B cell (primary cell): Measurements from ENCODE around the gene KNG1. TPM values are rescaled to one million over a fixed set of nuclear protein-coding genes. Genes with fewer than 3 reads are reported as not detected.

Source experiments
- ATAC-seq: fragments of 200-7000 bp; cut with Tn5 transposase; one replicate; pipeline ENCODE4 v1.10.0; 2021; ENCODE audit warnings: low read depth, mild to moderate bottlenecking, moderate number of reproducible peaks, moderate library complexity
- CTCF ChIA-PET: fragments of 350-600 bp; sonication (Branson Sonifier 250); formaldehyde crosslinking; loops from one replicate; lab custom pipeline; 2021; ENCODE audit warnings: antibody characterized with exemption, inconsistent platforms; lab: Charles Lee
- POLR2A ChIA-PET: fragments of 350-600 bp; sonication (Branson Sonifier 250); formaldehyde crosslinking; loops from one replicate; lab custom pipeline; 2021; ENCODE audit warnings: antibody characterized with exemption; lab: Charles Lee
- DNase-seq: peaks from one replicate; pipeline ENCODE4 v3.0.0; 2013
- H2AFZ ChIP-seq: 2 replicates; pipeline ENCODE4 v1.6.1; 2012; ENCODE audit warnings: mild to moderate bottlenecking, low read depth, low read length; ENCODE audit not compliant: insufficient read depth, poor library complexity, severe bottlenecking
- H3K27ac ChIP-seq, 2 donors: 1 replicate in 1 of 2; 2 replicates in 1 of 2; pipeline ENCODE4 v1.5.1; 2012 to 2013; ENCODE audit warnings: low read length in 2 of 2, mild to moderate bottlenecking in 2 of 2, moderate library complexity in 1 of 2
- H3K27me3 ChIP-seq, 4 experiments: fragments of 200-600 bp in 1 of 4; sonication (generic) in 1 of 4; replicated peaks in 1 of 4; 1 replicate in 2 of 4; 2 replicates in 2 of 4; pipeline versions ENCODE4 v1.6.1 to v1.7.0; 2013 to 2016; ENCODE audit warnings: low read length in 3 of 4, mild to moderate bottlenecking in 2 of 4, mixed read lengths in 1 of 4, moderate library complexity in 1 of 4; ENCODE audit not compliant: insufficient read depth in 4 of 4, control insufficient read depth in 3 of 4; ENCODE audit errors: control extremely low read depth in 1 of 4
- H3K36me3 ChIP-seq, 2 experiments: replicated peaks in 1 of 2; 1 replicate in 1 of 2; 2 replicates in 1 of 2; pipeline versions ENCODE4 v1.6.1 to v1.7.1; 2013; ENCODE audit warnings: low read length in 1 of 2; ENCODE audit not compliant: insufficient read depth in 2 of 2, control insufficient read depth in 1 of 2; ENCODE audit errors: control extremely low read depth in 1 of 2, extremely low read depth in 1 of 2
- H3K4me1 ChIP-seq, 2 donors: fragments of 200-600 bp in 1 of 2; sonication (generic) in 1 of 2; 1 replicate in 1 of 2; 2 replicates in 1 of 2; pipeline versions ENCODE4 v1.5.1 to v1.6.1; 2013 to 2017; ENCODE audit warnings: low read length in 2 of 2; ENCODE audit not compliant: control insufficient read depth in 2 of 2, insufficient read depth in 2 of 2
- H3K4me2 ChIP-seq: replicated peaks from 2 replicates; pipeline ENCODE3; 2012; ENCODE audit warnings: mild to moderate bottlenecking, low read depth, low read length; ENCODE audit not compliant: poor library complexity, severe bottlenecking
- H3K4me3 ChIP-seq, 5 experiments: fragments of 200-600 bp in 1 of 5; sonication (generic) in 1 of 5; 1 replicate in 3 of 5; 2 replicates in 2 of 5; pipeline versions ENCODE4 v1.5.1 to v1.7.0; 2011 to 2016; ENCODE audit warnings: low read length in 4 of 5, mild to moderate bottlenecking in 4 of 5, low read depth in 2 of 5, control low read depth in 1 of 5, moderate library complexity in 1 of 5; ENCODE audit not compliant: insufficient read depth in 1 of 5; ENCODE audit errors: control extremely low read depth in 1 of 5, extremely low read depth in 1 of 5
- H3K79me2 ChIP-seq: fragments of 200-600 bp; sonication (generic); one replicate; pipeline ENCODE4 v1.6.0; 2016; ENCODE audit warnings: low read length; ENCODE audit not compliant: control insufficient read depth, insufficient read depth
- H3K9ac ChIP-seq: fragments of 200-600 bp; sonication (generic); 2 replicates; pipeline ENCODE4 v1.6.1; 2017; ENCODE audit warnings: mild to moderate bottlenecking, low read length, moderate library complexity
- H3K9me3 ChIP-seq, 3 donors: one replicate each; pipeline versions ENCODE4 v1.6.1 to v1.7.1; 2013; ENCODE audit warnings: low read length in 2 of 3; ENCODE audit not compliant: control insufficient read depth in 2 of 3, insufficient read depth in 1 of 3; ENCODE audit errors: control extremely low read depth in 1 of 3
- H4K20me1 ChIP-seq: 2 replicates; pipeline ENCODE4 v1.6.0; 2012; ENCODE audit warnings: mild to moderate bottlenecking, low read length; ENCODE audit not compliant: insufficient read depth, control insufficient read depth, poor library complexity, severe bottlenecking
- H3K27ac Mint-ChIP-seq: one replicate; pipeline ENCODE4 v1.8.0; 2021; ENCODE audit warnings: mixed read lengths
- H3K27me3 Mint-ChIP-seq: one replicate; pipeline ENCODE4 v1.8.0; 2021; ENCODE audit warnings: mixed read lengths
- H3K4me1 Mint-ChIP-seq: one replicate; pipeline ENCODE4 v1.8.0; 2021; ENCODE audit warnings: mixed read lengths
- H3K4me3 Mint-ChIP-seq: one replicate; pipeline ENCODE4 v1.8.0; 2021; ENCODE audit warnings: mixed read lengths
- H3K9me3 Mint-ChIP-seq: one replicate; pipeline ENCODE4 v1.8.0; 2022; ENCODE audit warnings: mixed read lengths; ENCODE audit not compliant: insufficient read depth
- CTCF ChIP-seq: fragments of 200-600 bp; IDR thresholded peaks from one replicate; pipeline ENCODE4 v1.8.0; 2022; ENCODE audit warnings: antibody characterized with exemption, mild to moderate bottlenecking
- EZH2 ChIP-seq: IDR thresholded peaks from 2 replicates; pipeline ENCODE4 v1.6.1; 2012; ENCODE audit warnings: borderline replicate concordance, low read depth, mild to moderate bottlenecking, moderate library complexity, low read length; ENCODE audit not compliant: insufficient read depth, poor library complexity, severe bottlenecking
- WGBS: methylation state at CpG from one replicate; pipeline ENCODE4 v1.1.5; 2013; ENCODE audit warnings: missing lambda C conversion rate; ENCODE audit not compliant: insufficient coverage; 5-methylcytosine and 5-hydroxymethylcytosine counted together
- intact Hi-C: fragments of 100-400 bp; cut with micrococcal nuclease; formaldehyde crosslinking; loops from one replicate; pipeline ENCODE4 v1.10.0; 2022
- polyA plus RNA-seq: library from polyadenylated mRNA; depleted of rRNA; stranded (reverse); fragments of >200 nt; gene quantifications from 2 replicates; pipeline ENCODE4 v1.2.3, GENCODE V29; 2012
- total RNA-seq, 2 donors: library from RNA; stranded (reverse); fragments of 120-200 nt in 1 of 2; gene quantifications; 1 replicate in 1 of 2; 2 replicates in 1 of 2; pipeline versions ENCODE4 v1.2.3 to v1.2.4, GENCODE V29; 2013 to 2022

KNG1 gene
- total and polyA plus RNA-seq, 2 donors (not counting 1 experiment from before 2014, with no cell fraction given): not detected

- no peaks in the 10 kb centered on the region for H3K9me3 Mint-ChIP-seq
- H2AFZ ChIP-seq: no peak overlapping the region
- intact Hi-C loops: no loop called here
- H3K27me3 Mint-ChIP-seq: peaks cover 15% of the 10 kb centered on the region
- no peak overlapping the region for H3K27ac Mint-ChIP-seq
- no peaks in the 10 kb centered on the region for H3K27me3 ChIP-seq
- no peaks in the 10 kb centered on the region for H4K20me1 ChIP-seq
- H3K4me3 ChIP-seq: no peak overlapping the region
- 95% methylated on average over 8 of the region's 8 CpGs for WGBS
- H3K9me3 ChIP-seq: no peaks in the 10 kb centered on the region
- H3K79me2 ChIP-seq: no peaks in the 10 kb centered on the region
- no peaks in the 10 kb centered on the region for H3K4me1 ChIP-seq
- no peak overlapping the region for H3K27ac ChIP-seq
- H3K4me3 Mint-ChIP-seq: no peak overlapping the region
- CTCF ChIA-PET: no interaction called here
- TF ChIP-seq CTCF: no peak
- ATAC-seq: no peak
- POLR2A ChIA-PET: interaction anchor here (0.8 kb wide), 1 partner anchor 21 kb away, joined by 6 read pairs; no protein-coding TSS in a partner anchor
- peaks cover 5% of the 10 kb centered on the region for H3K4me1 Mint-ChIP-seq
- DNase-seq: no peak
- H3K9ac ChIP-seq: no peak overlapping the region
- no peaks in the 10 kb centered on the region for H3K36me3 ChIP-seq
- H3K4me2 ChIP-seq: no peak overlapping the region
Observed at GRCh38 chr3:186757686-186758220, 40.6 kb downstream of the KNG1 start.

- Mint-ChIP-seq H3K27ac (no peak overlapping the region), H3K27me3 (peaks cover 11% of the 10 kb centered on the region), H3K4me1 (no peaks in the 10 kb centered on the region), H3K9me3 (no peaks in the 10 kb centered on the region), H3K4me3 (no peak overlapping the region)
- H3K4me2 ChIP-seq: no peak overlapping the region
- H4K20me1 ChIP-seq: no peaks in the 10 kb centered on the region
- no peak for DNase-seq
- H3K79me2 ChIP-seq: no peaks in the 10 kb centered on the region
- no peak overlapping the region for H2AFZ ChIP-seq
- WGBS: 86% methylated on average over 1 of the region's 11 CpGs
- no peaks in the 10 kb centered on the region for H3K36me3 ChIP-seq
- H3K4me3 ChIP-seq: no peak overlapping the region
- H3K27ac ChIP-seq: no peak overlapping the region
- ChIA-PET CTCF (interaction anchor here (1.0 kb wide), 1 partner anchor 143 kb away, joined by 3 read pairs; no protein-coding TSS in a partner anchor), POLR2A (no interaction called here)
- intact Hi-C loops: no loop called here
- no peak overlapping the region for H3K9ac ChIP-seq
- TF ChIP-seq CTCF (no peak), EZH2 (no peak)
- H3K27me3 ChIP-seq: no peaks in the 10 kb centered on the region
- no peak for ATAC-seq
- no peaks in the 10 kb centered on the region for H3K9me3 ChIP-seq
- no peaks in the 10 kb centered on the region for H3K4me1 ChIP-seq
Observed at GRCh38 chr3:186759231-186759930, 42.2 kb downstream of the KNG1 start.
